ENCODE results near the gene ZNF598. TPM values are rescaled to one million over a fixed set of nuclear protein-coding genes. Genes with fewer than 3 reads are reported as not detected.

ZNF598 gene
- total and polyA plus RNA-seq, 2 donors from 2014 or later: 14.3 to 34.9 TPM

DNA sequence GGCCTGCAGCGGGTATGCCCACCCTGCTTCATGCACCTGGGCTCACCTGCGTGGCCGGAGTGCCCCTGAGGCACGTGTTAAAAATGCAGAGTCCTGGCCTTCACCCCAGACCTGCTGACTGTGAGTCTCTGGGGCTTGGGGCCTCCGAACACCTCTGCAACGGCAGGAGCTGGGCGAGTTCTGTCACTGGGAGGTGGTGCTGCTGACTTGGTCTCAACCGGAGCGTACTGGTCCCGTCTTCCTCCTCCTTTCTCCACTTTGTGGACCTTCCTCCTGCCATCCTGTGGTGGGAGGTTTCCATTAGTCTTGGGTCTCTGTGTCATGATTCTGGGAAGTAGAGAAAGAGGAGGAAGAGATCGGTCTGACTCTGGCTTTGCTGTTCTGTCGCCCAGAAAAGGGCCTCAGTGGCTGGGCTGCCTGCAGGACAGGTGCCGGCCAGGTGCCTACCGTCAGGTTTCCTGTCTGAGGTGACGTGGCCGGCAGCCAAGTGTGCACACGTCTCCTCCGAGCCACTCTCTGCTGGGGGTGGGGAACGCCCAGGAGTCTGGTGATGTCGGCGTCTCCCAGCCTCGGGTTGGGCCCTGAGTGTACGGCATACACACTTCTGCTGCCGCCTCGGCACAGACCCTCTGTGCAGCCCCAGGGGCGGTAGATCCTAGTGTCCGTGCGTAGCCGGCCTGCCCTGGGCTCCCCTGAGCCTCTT is 45.1 kb upstream of the ZNF598 start:
- DNase-seq: peak in 2 of 5 donors; percentile 27 to 78
- peak overlapping the region in 1 of 2 donors; percentile 19 for H3K27ac ChIP-seq (ENCODE audit: low read depth in 2 of 2, low read length in 2 of 2)
- peaks cover 0 to 30% (median 23%) of the 10 kb centered on the region in 3 donors for H3K36me3 ChIP-seq (ENCODE audit: control insufficient read depth in 2 of 3, insufficient read depth in 3 of 3, low read length in 3 of 3)

DNA sequence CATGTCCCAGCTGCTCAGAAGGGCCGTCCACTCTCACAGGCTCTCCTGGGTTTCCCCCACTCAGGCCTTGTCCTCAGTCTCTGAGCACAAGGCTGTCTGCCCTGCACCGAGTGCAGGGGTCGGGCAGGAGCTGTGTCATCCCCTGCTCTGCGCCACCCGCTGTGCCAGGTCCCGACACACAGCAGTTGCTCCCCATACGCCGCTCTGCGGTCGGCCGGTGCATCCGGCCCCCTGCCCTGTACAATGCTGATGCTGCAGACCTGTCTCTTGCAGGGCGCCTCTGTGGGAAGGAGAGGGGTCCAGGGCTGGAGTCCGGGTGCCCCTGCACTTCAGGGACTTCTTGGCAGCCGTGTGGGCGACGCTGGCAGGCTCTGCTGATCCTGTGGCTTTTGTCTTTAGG is 44.3 kb upstream of the ZNF598 start:
- TF ChIP-seq, protein P1, sequence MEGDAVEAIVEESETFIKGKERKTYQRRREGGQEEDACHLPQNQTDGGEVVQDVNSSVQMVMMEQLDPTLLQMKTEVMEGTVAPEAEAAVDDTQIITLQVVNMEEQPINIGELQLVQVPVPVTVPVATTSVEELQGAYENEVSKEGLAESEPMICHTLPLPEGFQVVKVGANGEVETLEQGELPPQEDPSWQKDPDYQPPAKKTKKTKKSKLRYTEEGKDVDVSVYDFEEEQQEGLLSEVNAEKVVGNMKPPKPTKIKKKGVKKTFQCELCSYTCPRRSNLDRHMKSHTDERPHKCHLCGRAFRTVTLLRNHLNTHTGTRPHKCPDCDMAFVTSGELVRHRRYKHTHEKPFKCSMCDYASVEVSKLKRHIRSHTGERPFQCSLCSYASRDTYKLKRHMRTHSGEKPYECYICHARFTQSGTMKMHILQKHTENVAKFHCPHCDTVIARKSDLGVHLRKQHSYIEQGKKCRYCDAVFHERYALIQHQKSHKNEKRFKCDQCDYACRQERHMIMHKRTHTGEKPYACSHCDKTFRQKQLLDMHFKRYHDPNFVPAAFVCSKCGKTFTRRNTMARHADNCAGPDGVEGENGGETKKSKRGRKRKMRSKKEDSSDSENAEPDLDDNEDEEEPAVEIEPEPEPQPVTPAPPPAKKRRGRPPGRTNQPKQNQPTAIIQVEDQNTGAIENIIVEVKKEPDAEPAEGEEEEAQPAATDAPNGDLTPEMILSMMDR (IDR thresholded peaks at IDR 0.05; ENCODE audit: borderline replicate concordance, extremely low read depth, insufficient read depth): no peak
- H3K36me3 ChIP-seq (ENCODE audit: control insufficient read depth in 2 of 3, insufficient read depth in 3 of 3, low read length in 3 of 3): peaks cover 0 to 30% (median 23%) of the 10 kb centered on the region in 3 donors
- no peak overlapping the region for H3K4me3 ChIP-seq (ENCODE audit: low read length in 3 of 3)
- no peak for FAIRE-seq
- no peak overlapping the region for H3K9ac ChIP-seq (ENCODE audit: low read length in 3 of 3)
- H3K4me1 ChIP-seq (ENCODE audit: control insufficient read depth in 2 of 3, insufficient read depth in 2 of 3, low read depth in 1 of 3, low read length in 3 of 3): no peaks in the 10 kb centered on the region
- H3K27me3 ChIP-seq (ENCODE audit: control insufficient read depth, insufficient read depth, low read length): no peaks in the 10 kb centered on the region
- no peaks in the 10 kb centered on the region for H3K9me3 ChIP-seq (ENCODE audit: control insufficient read depth in 2 of 3, insufficient read depth in 1 of 3, low read length in 3 of 3)
- H3K27ac ChIP-seq (ENCODE audit: low read depth in 2 of 2, low read length in 2 of 2): no peak overlapping the region
- intact Hi-C loops (cut with DNase I): no loop called here
- DNase-seq: no peak

More for the DNA sequence above, 45.1 kb upstream of the ZNF598 start:
- FAIRE-seq: no peak
- Histone ChIP-seq H3K4me3 (ENCODE audit: low read length in 3 of 3) (no peak overlapping the region), H3K9ac (ENCODE audit: low read length in 3 of 3) (no peak overlapping the region), H3K4me1 (ENCODE audit: control insufficient read depth in 2 of 3, insufficient read depth in 2 of 3, low read depth in 1 of 3, low read length in 3 of 3) (no peaks in the 10 kb centered on the region), H3K27me3 (ENCODE audit: control insufficient read depth, insufficient read depth, low read length) (no peaks in the 10 kb centered on the region), H3K9me3 (ENCODE audit: control insufficient read depth in 2 of 3, insufficient read depth in 1 of 3, low read length in 3 of 3) (no peaks in the 10 kb centered on the region)
- intact Hi-C loops (cut with DNase I): no loop called here
- TF ChIP-seq, protein P1 (IDR thresholded peaks at IDR 0.05; ENCODE audit: borderline replicate concordance, extremely low read depth, insufficient read depth): no peak

DNA sequence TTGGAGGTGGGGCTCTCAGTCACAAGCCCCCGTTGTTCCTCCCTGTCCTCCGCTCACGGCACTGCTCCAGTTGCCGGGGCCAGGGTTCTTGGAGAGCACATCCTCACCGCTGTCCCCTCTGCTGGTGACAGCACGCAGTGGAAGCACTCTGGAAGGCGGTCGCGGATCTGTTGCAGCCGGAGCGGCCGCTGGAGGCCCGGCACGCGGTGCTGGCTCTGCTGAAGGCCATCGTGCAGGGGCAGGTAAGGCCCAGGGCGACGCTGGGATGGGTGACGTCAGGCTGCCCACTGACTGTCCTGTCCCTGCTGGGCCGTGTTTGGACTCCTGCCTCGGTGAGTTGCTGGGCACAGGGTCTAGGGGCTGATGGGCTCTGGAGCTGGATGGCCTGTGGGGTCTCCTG is 43.6 kb upstream of the ZNF598 start:
- no peaks in the 10 kb centered on the region for H3K9me3 ChIP-seq (ENCODE audit: control insufficient read depth in 2 of 3, insufficient read depth in 1 of 3, low read length in 3 of 3)
- H3K27ac ChIP-seq (ENCODE audit: low read depth in 2 of 2, low read length in 2 of 2): no peak overlapping the region
- peaks cover 0 to 6% (median 0%) of the 10 kb centered on the region in 3 donors for H3K4me1 ChIP-seq (ENCODE audit: control insufficient read depth in 2 of 3, insufficient read depth in 2 of 3, low read depth in 1 of 3, low read length in 3 of 3)
- H3K36me3 ChIP-seq (ENCODE audit: control insufficient read depth in 2 of 3, insufficient read depth in 3 of 3, low read length in 3 of 3): peaks cover 0 to 30% (median 23%) of the 10 kb centered on the region in 3 donors
- no peak overlapping the region for H3K4me3 ChIP-seq (ENCODE audit: low read length in 3 of 3)
- H3K9ac ChIP-seq (ENCODE audit: low read length in 3 of 3): no peak overlapping the region
- no peak for DNase-seq
- TF ChIP-seq, protein P1 (IDR thresholded peaks at IDR 0.05; ENCODE audit: borderline replicate concordance, extremely low read depth, insufficient read depth): no peak
- no peaks in the 10 kb centered on the region for H3K27me3 ChIP-seq (ENCODE audit: control insufficient read depth, insufficient read depth, low read length)
- FAIRE-seq: no peak
- intact Hi-C loops (cut with DNase I): no loop called here

Measured in kidney (tissue), 14 donors.